ENCODE data around the gene SACS. TPM values are rescaled to one million over a fixed set of nuclear protein-coding genes. Genes with fewer than 3 reads are reported as not detected.
A peak's percentile ranks its signal among the peaks of the same experiment; 100 is the strongest.

SACS gene
- total RNA-seq, 1 experiment from 2014 or later, result 21.1 TPM

DNA sequence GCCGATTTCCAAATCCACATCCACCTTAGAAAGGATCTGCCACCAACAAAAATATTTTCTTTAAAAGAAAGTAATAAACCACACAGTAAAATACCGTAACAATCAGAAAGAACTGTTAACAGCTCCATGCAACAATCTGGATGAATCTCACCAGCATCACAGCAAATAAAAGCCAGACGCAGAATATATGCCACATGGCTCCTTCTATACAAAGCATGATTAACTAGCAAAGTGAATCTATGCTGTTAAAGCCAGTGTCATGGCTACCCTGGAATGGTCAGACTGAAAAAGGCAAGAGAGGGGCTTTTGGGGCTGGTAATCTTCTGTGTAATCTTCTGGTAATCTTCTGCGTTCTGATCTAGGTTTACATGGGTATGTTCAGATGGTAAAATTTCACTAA, 81.3 kb downstream of the SACS start:
- no TSS peak for BruUV-seq (replicated peaks)
- no peaks in the 10 kb centered on the region for H3K9me3 Mint-ChIP-seq (ENCODE audit: unreplicated experiment)
- ChIA-PET POLR2A (no interaction called here), CTCF (no interaction called here)
- DNase-seq (ENCODE audit: unreplicated experiment), result no peak
- no peak for TF ChIP-seq CTCF (IDR thresholded peaks at IDR 0.05; ENCODE audit: unreplicated experiment)
- H3K27me3 Mint-ChIP-seq (ENCODE audit: insufficient read depth, unreplicated experiment), result no peaks in the 10 kb centered on the region
- H3K27ac Mint-ChIP-seq (ENCODE audit: low read depth, unreplicated experiment), result no peak overlapping the region
- H3K4me3 Mint-ChIP-seq (ENCODE audit: unreplicated experiment), result no peak overlapping the region
- peaks cover 49% of the 10 kb centered on the region for H3K36me3 Mint-ChIP-seq (ENCODE audit: insufficient read depth, unreplicated experiment)
- intact Hi-C loops (cut with micrococcal nuclease), result no loop called here
- H3K4me1 Mint-ChIP-seq (ENCODE audit: insufficient read depth, unreplicated experiment), result peaks cover 26% of the 10 kb centered on the region

DNA sequence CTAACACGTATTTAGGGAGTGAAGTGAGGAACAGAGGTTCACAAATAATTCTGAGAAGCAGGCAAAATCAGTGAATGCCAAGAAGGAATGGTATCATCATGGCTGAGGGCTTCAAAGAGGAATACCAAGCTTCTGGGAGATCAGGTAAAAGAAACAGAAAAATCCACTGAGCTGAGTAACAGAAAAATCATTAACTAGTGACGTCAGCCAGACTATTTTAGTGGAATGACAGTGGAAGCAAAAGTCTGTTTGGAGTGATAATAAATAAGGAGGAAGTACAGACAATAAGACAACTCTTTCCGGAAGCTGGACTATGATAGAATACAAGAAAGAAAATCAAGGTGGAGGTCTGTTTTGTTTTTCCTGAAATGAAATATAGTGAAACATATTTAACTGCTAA, 83.5 kb downstream of the SACS start:
- ChIA-PET CTCF (interaction anchor here (0.8 kb wide), 1 partner anchor 11 kb away, joined by 3 read pairs; no protein-coding TSS in a partner anchor), POLR2A (interaction anchor here (0.9 kb wide), 1 partner anchor 10 kb away, joined by 3 read pairs; no protein-coding TSS in a partner anchor)
- no peak overlapping the region for H3K4me3 Mint-ChIP-seq (ENCODE audit: unreplicated experiment)
- H3K9me3 Mint-ChIP-seq (ENCODE audit: unreplicated experiment), result no peaks in the 10 kb centered on the region
- TF ChIP-seq CTCF (IDR thresholded peaks at IDR 0.05; ENCODE audit: unreplicated experiment), result no peak
- peak overlapping the region; percentile 54 for H3K27ac Mint-ChIP-seq (ENCODE audit: low read depth, unreplicated experiment)
- H3K36me3 Mint-ChIP-seq (ENCODE audit: insufficient read depth, unreplicated experiment), result peaks cover 41% of the 10 kb centered on the region
- intact Hi-C loops (cut with micrococcal nuclease), result no loop called here
- no peaks in the 10 kb centered on the region for H3K27me3 Mint-ChIP-seq (ENCODE audit: insufficient read depth, unreplicated experiment)
- no TSS peak for BruUV-seq (replicated peaks)
- peaks cover 26% of the 10 kb centered on the region for H3K4me1 Mint-ChIP-seq (ENCODE audit: insufficient read depth, unreplicated experiment)
- no peak for DNase-seq (ENCODE audit: unreplicated experiment)

GRCh38 chr13:23349161-23349897, 84.2 kb downstream of the SACS start:
- intact Hi-C loops (cut with micrococcal nuclease), result no loop called here
- no peaks in the 10 kb centered on the region for H3K27me3 Mint-ChIP-seq (ENCODE audit: insufficient read depth, unreplicated experiment)
- H3K36me3 Mint-ChIP-seq (ENCODE audit: insufficient read depth, unreplicated experiment), result peaks cover 34% of the 10 kb centered on the region
- peaks cover 26% of the 10 kb centered on the region for H3K4me1 Mint-ChIP-seq (ENCODE audit: insufficient read depth, unreplicated experiment)
- no peak for DNase-seq (ENCODE audit: unreplicated experiment)
- POLR2A ChIA-PET, result no interaction called here
- BruUV-seq (replicated peaks), result no TSS peak
- no peak for TF ChIP-seq CTCF (IDR thresholded peaks at IDR 0.05; ENCODE audit: unreplicated experiment)
- peak overlapping the region; percentile 54 for H3K27ac Mint-ChIP-seq (ENCODE audit: low read depth, unreplicated experiment)
- no peak overlapping the region for H3K4me3 Mint-ChIP-seq (ENCODE audit: unreplicated experiment)
- CTCF ChIA-PET, result interaction anchor here (0.8 to 0.9 kb wide), 2 partner anchors 11 kb away, joined by 3 read pairs; no protein-coding TSS in a partner anchor
- no peaks in the 10 kb centered on the region for H3K9me3 Mint-ChIP-seq (ENCODE audit: unreplicated experiment)

DNA sequence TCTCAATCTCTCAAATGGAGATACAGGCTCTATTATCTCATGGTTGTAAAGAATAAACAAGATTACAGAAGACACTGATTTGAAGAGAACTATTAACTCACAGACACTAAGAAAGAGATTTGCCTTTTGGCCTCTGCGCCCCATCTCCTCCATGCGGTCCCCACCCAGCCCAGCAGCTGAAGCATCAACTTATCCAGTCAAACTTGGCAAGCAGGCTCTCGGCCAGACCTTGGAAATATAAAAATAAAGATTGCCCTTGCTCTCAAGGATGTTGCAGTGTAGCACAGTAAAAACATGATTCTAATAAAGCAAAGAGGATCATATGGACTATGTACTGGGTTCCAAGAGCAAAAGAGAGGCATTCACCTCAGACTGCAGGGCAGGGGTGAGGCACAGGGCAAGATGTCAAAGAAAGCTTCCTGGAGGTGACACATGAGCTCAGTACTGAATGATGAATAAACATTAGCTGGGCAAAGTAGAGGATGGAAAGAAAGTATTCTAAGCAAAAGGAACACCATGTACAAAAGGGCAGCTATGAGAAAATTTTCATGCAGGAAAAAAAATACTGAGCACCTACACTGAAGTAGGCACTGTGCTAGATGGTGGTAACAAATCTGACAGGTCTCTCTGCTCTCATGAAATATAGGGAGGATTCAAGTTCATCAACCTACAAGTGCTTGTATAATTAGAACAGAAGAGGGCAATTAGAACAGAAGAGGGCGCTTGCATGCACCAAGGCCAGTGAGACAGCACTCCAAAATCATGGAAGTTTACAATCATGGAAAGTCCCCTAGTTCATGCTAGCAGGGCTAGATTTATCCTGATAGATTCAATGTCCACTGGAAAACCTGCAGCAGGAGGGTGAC, 85.0 kb downstream of the SACS start:
- no peak for DNase-seq (ENCODE audit: unreplicated experiment)

More for the DNA sequence above, 85.0 kb downstream of the SACS start:
- ChIA-PET POLR2A (interaction anchor here (0.5 to 0.7 kb wide), 3 partner anchors 38 to 1905 kb away, joined by 3 read pairs; no protein-coding TSS in a partner anchor), CTCF (interaction anchor here (0.6 to 0.9 kb wide), 3 partner anchors 10 to 921 kb away, joined by 3 read pairs; no protein-coding TSS in a partner anchor)
- Mint-ChIP-seq H3K4me3 (ENCODE audit: unreplicated experiment) (no peak overlapping the region), H3K4me1 (ENCODE audit: insufficient read depth, unreplicated experiment) (peaks cover 26% of the 10 kb centered on the region), H3K27me3 (ENCODE audit: insufficient read depth, unreplicated experiment) (no peaks in the 10 kb centered on the region), H3K27ac (ENCODE audit: low read depth, unreplicated experiment) (no peak overlapping the region), H3K9me3 (ENCODE audit: unreplicated experiment) (no peaks in the 10 kb centered on the region), H3K36me3 (ENCODE audit: insufficient read depth, unreplicated experiment) (peaks cover 34% of the 10 kb centered on the region)
- no peak for TF ChIP-seq CTCF (IDR thresholded peaks at IDR 0.05; ENCODE audit: unreplicated experiment)
- intact Hi-C loops (cut with micrococcal nuclease), result no loop called here
- BruUV-seq (replicated peaks), result no TSS peak
